Neural crest cell (in vitro differentiated cells): ENCODE measurements around the gene LUZP2. TPM values are rescaled to one million over a fixed set of nuclear protein-coding genes. Genes with fewer than 3 reads are reported as not detected.

Source experiments
- DNase-seq: peaks from one replicate; pipeline ENCODE4 v3.0.0; 2021; ENCODE audit warnings: low read depth, mixed read lengths, low spot score
- H3K27ac Mint-ChIP-seq: one replicate; pipeline ENCODE4 v1.8.0; 2021; ENCODE audit warnings: mild to moderate bottlenecking, mixed read lengths; ENCODE audit not compliant: unreplicated experiment
- H3K27me3 Mint-ChIP-seq: 2 replicates; pipeline ENCODE4 v1.8.0; 2021; ENCODE audit warnings: low read depth, mild to moderate bottlenecking, mixed read lengths
- H3K36me3 Mint-ChIP-seq: 2 replicates; pipeline ENCODE4 v1.8.0; 2021; ENCODE audit warnings: low read depth, mild to moderate bottlenecking, mixed read lengths
- H3K4me1 Mint-ChIP-seq: 2 replicates; pipeline ENCODE4 v1.8.0; 2021; ENCODE audit warnings: mixed read lengths
- H3K4me3 Mint-ChIP-seq: one replicate; pipeline ENCODE4 v1.8.0; 2021; ENCODE audit warnings: mild to moderate bottlenecking, mixed read lengths
- H3K9me3 Mint-ChIP-seq: 2 replicates; pipeline ENCODE4 v1.8.0; 2021; ENCODE audit warnings: mixed read lengths
- CTCF ChIP-seq: fragments of 200-600 bp; sonication (generic); conservative IDR thresholded peaks from 2 replicates; pipeline ENCODE4 v1.5.0; 2021; ENCODE audit warnings: antibody characterized with exemption, mild to moderate bottlenecking
- total RNA-seq: library from RNA; stranded (reverse); gene quantifications from 2 replicates; pipeline ENCODE4 v1.2.1, GENCODE V29; 2021

Gene LUZP2
- total RNA-seq, 1 donor from 2014 or later, result 0.28 TPM

- no peak for DNase-seq
- TF ChIP-seq CTCF, result no peak
- Mint-ChIP-seq H3K27me3 (no peaks in the 10 kb centered on the region), H3K36me3 (no peaks in the 10 kb centered on the region), H3K27ac (no peak overlapping the region), H3K4me1 (no peaks in the 10 kb centered on the region), H3K9me3 (no peaks in the 10 kb centered on the region), H3K4me3 (no peak overlapping the region)
Observed at GRCh38 chr11:24521601-24522000, 24.7 kb downstream of the LUZP2 start.

- Mint-ChIP-seq H3K27me3 (no peaks in the 10 kb centered on the region), H3K27ac (no peak overlapping the region), H3K9me3 (no peaks in the 10 kb centered on the region), H3K36me3 (no peaks in the 10 kb centered on the region), H3K4me3 (no peak overlapping the region), H3K4me1 (no peaks in the 10 kb centered on the region)
- no peak for DNase-seq
- no peak for TF ChIP-seq CTCF
Observed at GRCh38 chr11:24524156-24524555, 27.3 kb downstream of the LUZP2 start.

GRCh38 chr11:24531528-24531927 is 34.7 kb downstream of the LUZP2 start:
- no peaks in the 10 kb centered on the region for H3K36me3 Mint-ChIP-seq
- no peaks in the 10 kb centered on the region for H3K27me3 Mint-ChIP-seq
- H3K4me3 Mint-ChIP-seq, result no peak overlapping the region
- no peak overlapping the region for H3K27ac Mint-ChIP-seq
- DNase-seq, result no peak
- TF ChIP-seq CTCF, result no peak
- H3K9me3 Mint-ChIP-seq, result no peaks in the 10 kb centered on the region
- no peaks in the 10 kb centered on the region for H3K4me1 Mint-ChIP-seq

GRCh38 chr11:24543771-24544170 is 46.9 kb downstream of the LUZP2 start:
- Mint-ChIP-seq H3K27ac (no peak overlapping the region), H3K4me3 (no peak overlapping the region), H3K27me3 (no peaks in the 10 kb centered on the region), H3K4me1 (no peaks in the 10 kb centered on the region), H3K9me3 (peaks cover 9% of the 10 kb centered on the region), H3K36me3 (no peaks in the 10 kb centered on the region)
- TF ChIP-seq CTCF, result no peak
- no peak for DNase-seq

GRCh38 chr11:24556693-24557092 is 59.8 kb downstream of the LUZP2 start:
- Mint-ChIP-seq H3K27ac (no peak overlapping the region), H3K4me3 (no peak overlapping the region)
- no peak for TF ChIP-seq CTCF

GRCh38 chr11:24559315-24559714 is 62.5 kb downstream of the LUZP2 start:
- Mint-ChIP-seq H3K4me1 (no peaks in the 10 kb centered on the region), H3K36me3 (no peaks in the 10 kb centered on the region), H3K9me3 (no peaks in the 10 kb centered on the region), H3K27me3 (no peaks in the 10 kb centered on the region), H3K4me3 (no peak overlapping the region), H3K27ac (no peak overlapping the region)
- no peak for TF ChIP-seq CTCF
- no peak for DNase-seq

More at GRCh38 chr11:24556693-24557092, 59.8 kb downstream of the LUZP2 start:
- Mint-ChIP-seq H3K9me3 (no peaks in the 10 kb centered on the region), H3K4me1 (no peaks in the 10 kb centered on the region), H3K27me3 (no peaks in the 10 kb centered on the region), H3K36me3 (no peaks in the 10 kb centered on the region)
- no peak for DNase-seq
